ENCODE data around the gene VWA8.

VWA8 gene

GRCh38 chr13:41740479-41740878, 220.4 kb downstream of the VWA8 start:
- no peak for ATAC-seq
- no peak for TF ChIP-seq TCF4 (CRISPR knock-in tag; IDR thresholded peaks at IDR 0.05; ENCODE audit: borderline replicate concordance)
- TF ChIP-seq BACH2 (CRISPR knock-in tag; IDR thresholded peaks at IDR 0.05; ENCODE audit: borderline replicate concordance), result no peak
- TF ChIP-seq GLIS3 (CRISPR knock-in tag; IDR thresholded peaks at IDR 0.05), result no peak
- no peak for TF ChIP-seq ISL1 (CRISPR knock-in tag; IDR thresholded peaks at IDR 0.05)
- TF ChIP-seq ESRRG (CRISPR knock-in tag; IDR thresholded peaks at IDR 0.05), result no peak
- TF ChIP-seq ARNTL (CRISPR knock-in tag; IDR thresholded peaks at IDR 0.05; ENCODE audit: borderline replicate concordance, low read depth), result no peak
- TF ChIP-seq OSR1 (CRISPR knock-in tag; IDR thresholded peaks at IDR 0.05), result no peak
- TF ChIP-seq CREB5 (CRISPR knock-in tag; IDR thresholded peaks at IDR 0.05; ENCODE audit: low read depth), result no peak
- TF ChIP-seq ZNF565 (CRISPR knock-in tag; conservative IDR thresholded peaks at IDR 0.05; ENCODE audit: low read depth), result no peak
- no peak for TF ChIP-seq ZC3H10 (CRISPR knock-in tag; IDR thresholded peaks at IDR 0.05)
- TF ChIP-seq ZNF70 (CRISPR knock-in tag; IDR thresholded peaks at IDR 0.05), result no peak
- no peak for TF ChIP-seq ZFP30 (CRISPR knock-in tag; IDR thresholded peaks at IDR 0.05)
- no peak for TF ChIP-seq PATZ1 (CRISPR knock-in tag; IDR thresholded peaks at IDR 0.05; ENCODE audit: borderline replicate concordance)
- no peak for TF ChIP-seq RARB (CRISPR knock-in tag; IDR thresholded peaks at IDR 0.05)
- TF ChIP-seq TSHZ2 (CRISPR knock-in tag; IDR thresholded peaks at IDR 0.05), result no peak
- no peak for TF ChIP-seq PPARA (CRISPR knock-in tag; IDR thresholded peaks at IDR 0.05; ENCODE audit: borderline replicate concordance)

GRCh38 chr13:41722684-41723535, 238.0 kb downstream of the VWA8 start:
- no peak for ATAC-seq
- TF ChIP-seq BACH2 (CRISPR knock-in tag; IDR thresholded peaks at IDR 0.05; ENCODE audit: borderline replicate concordance) (no peak), ZNF70 (CRISPR knock-in tag; IDR thresholded peaks at IDR 0.05) (no peak), SNAI2 (CRISPR knock-in tag; IDR thresholded peaks at IDR 0.05) (no peak), TCF4 (CRISPR knock-in tag; IDR thresholded peaks at IDR 0.05; ENCODE audit: borderline replicate concordance) (no peak), ZFP30 (CRISPR knock-in tag; IDR thresholded peaks at IDR 0.05) (no peak), TOX (CRISPR knock-in tag; IDR thresholded peaks at IDR 0.05; ENCODE audit: borderline replicate concordance) (no peak), ZNF565 (CRISPR knock-in tag; conservative IDR thresholded peaks at IDR 0.05; ENCODE audit: low read depth) (no peak), OSR1 (CRISPR knock-in tag; IDR thresholded peaks at IDR 0.05) (no peak), GLIS3 (CRISPR knock-in tag; IDR thresholded peaks at IDR 0.05) (no peak), PPARA (CRISPR knock-in tag; IDR thresholded peaks at IDR 0.05; ENCODE audit: borderline replicate concordance) (no peak), CSRNP3 (CRISPR knock-in tag; IDR thresholded peaks at IDR 0.05) (no peak), CREB5 (CRISPR knock-in tag; IDR thresholded peaks at IDR 0.05; ENCODE audit: low read depth) (no peak), TSHZ2 (CRISPR knock-in tag; IDR thresholded peaks at IDR 0.05) (no peak), ZNF8 (CRISPR knock-in tag; IDR thresholded peaks at IDR 0.05) (no peak), CSDC2 (CRISPR knock-in tag; IDR thresholded peaks at IDR 0.05) (no peak), ZC3H10 (CRISPR knock-in tag; IDR thresholded peaks at IDR 0.05) (no peak), POU6F1 (CRISPR knock-in tag; IDR thresholded peaks at IDR 0.05; ENCODE audit: borderline replicate concordance, low read depth) (no peak), RARB (CRISPR knock-in tag; IDR thresholded peaks at IDR 0.05) (no peak), ARNTL (CRISPR knock-in tag; IDR thresholded peaks at IDR 0.05; ENCODE audit: borderline replicate concordance, low read depth) (no peak), ISL1 (CRISPR knock-in tag; IDR thresholded peaks at IDR 0.05) (no peak)
